ENCODE data around the gene USP22. TPM values are rescaled to one million over a fixed set of nuclear protein-coding genes. Genes with fewer than 3 reads are reported as not detected.
A peak's percentile ranks its signal among the peaks of the same experiment; 100 is the strongest.

Gene USP22
- total and polyA plus RNA-seq, 2 of the 8 experiments (the other 6 are each of a cell fraction or from before 2014, with no cell fraction given), result 221 to 316 TPM

- TF ChIP-seq SIN3A (conservative IDR thresholded peaks at IDR 0.05 in 1 of 2, IDR thresholded peaks at IDR 0.05 in 1 of 2; ENCODE audit: low read depth in 1 of 2, low read length in 2 of 2) (peak in 1 of 2 experiments; percentile 9; a peak in 1 of 4 replicates), JUND (IDR thresholded peaks at IDR 0.05; ENCODE audit: low read length) (peak; percentile 65), CHD1 (IDR thresholded peaks at IDR 0.05; ENCODE audit: low read depth, low read length) (no peak), EGR1 (IDR thresholded peaks at IDR 0.05; ENCODE audit: borderline replicate concordance, low read depth, low read length) (peak; percentile 20; the same call in 1 of the 2 replicates), CHD7 (IDR thresholded peaks at IDR 0.05; ENCODE audit: insufficient replicate concordance, low read length) (no peak), SUZ12 (IDR thresholded peaks at IDR 0.05; ENCODE audit: low read length) (no peak)
Measured at GRCh38 chr17:21042458-21043295, at the start of gene USP22 (continued).

All from H1 (cell line).